GM21367 (cell line): ENCODE data around the gene NEUROD2.

Experiments used
- ATAC-seq: cut with Tn5 transposase; IDR thresholded peaks from one replicate; pipeline ENCODE4 v1.9.1; 2021; ENCODE audit not compliant: unreplicated experiment

The NEUROD2 gene

GRCh38 chr17:39607851-39608130, at the start of gene NEUROD2:
NEUROD2 (minus strand) TSS chr17:39607920; CDS start chr17:39606599, 1,321 bp downstream.
- no peak for ATAC-seq

- no peak for ATAC-seq
Observed at GRCh38 chr17:39655105-39655504, 47.4 kb upstream of the NEUROD2 start.

- no peak for ATAC-seq
Observed at GRCh38 chr17:39653662-39654331, 46.1 kb upstream of the NEUROD2 start.

GRCh38 chr17:39653316-39653661, 45.6 kb upstream of the NEUROD2 start:
- ATAC-seq, result no peak

- ATAC-seq, result no peak
Observed at GRCh38 chr17:39652587-39653315, 45.0 kb upstream of the NEUROD2 start.

GRCh38 chr17:39651923-39652586, 44.3 kb upstream of the NEUROD2 start:
- no peak for ATAC-seq

- ATAC-seq, result no peak
Observed at GRCh38 chr17:39650121-39650579, 42.4 kb upstream of the NEUROD2 start.

- no peak for ATAC-seq
Observed at GRCh38 chr17:39648616-39649366, 41.1 kb upstream of the NEUROD2 start.

GRCh38 chr17:39647256-39647655, 39.5 kb upstream of the NEUROD2 start:
- no peak for ATAC-seq

- ATAC-seq, result no peak
Observed at GRCh38 chr17:39643271-39643670, 35.6 kb upstream of the NEUROD2 start.

GRCh38 chr17:39642291-39643074, 34.8 kb upstream of the NEUROD2 start:
- no peak for ATAC-seq

GRCh38 chr17:39641883-39642282, 34.2 kb upstream of the NEUROD2 start:
- ATAC-seq, result no peak

- no peak for ATAC-seq
Observed at GRCh38 chr17:39641097-39641496, 33.4 kb upstream of the NEUROD2 start.

GRCh38 chr17:39640591-39641031, 32.9 kb upstream of the NEUROD2 start:
- ATAC-seq, result no peak

GRCh38 chr17:39639566-39640458, 32.1 kb upstream of the NEUROD2 start:
- ATAC-seq, result no peak

- ATAC-seq, result no peak
Observed at GRCh38 chr17:39639043-39639442, 31.3 kb upstream of the NEUROD2 start.

GRCh38 chr17:39638317-39638716, 30.6 kb upstream of the NEUROD2 start:
- no peak for ATAC-seq

- ATAC-seq, result peak; percentile 74
Observed at GRCh38 chr17:39636927-39637736, 29.4 kb upstream of the NEUROD2 start, which contains the start of gene STARD3. STARD3 (plus strand) TSS chr17:39637144; CDS start chr17:39653532, 16,388 bp downstream.

GRCh38 chr17:39636587-39636926, 28.8 kb upstream of the NEUROD2 start:
- no peak for ATAC-seq
